MCF 10A (cell line): ENCODE measurements around the gene LRRN2. TPM values are rescaled to one million over a fixed set of nuclear protein-coding genes. Genes with fewer than 3 reads are reported as not detected.

Experiments
- BruUV-seq: library from RNA; stranded (reverse); fragments of 400-500 nt; replicated peaks from 2 replicates; lab custom pipeline; 2021; lab: Mats Ljungman, UMichigan
- CTCF ChIA-PET: fragments of 300-600 bp; sonication (Branson Sonifier 250); formaldehyde crosslinking; extraction: SDS; loops from one replicate; lab custom pipeline; 2021; ENCODE audit warnings: antibody characterized with exemption, inconsistent platforms; lab: Yijun Ruan, JAX
- POLR2A ChIA-PET: fragments of 300-600, 350-650 bp; sonication (Branson Sonifier 250); formaldehyde crosslinking; extraction: SDS; loops from one replicate; lab custom pipeline; 2020; ENCODE audit warnings: antibody characterized with exemption, inconsistent platforms; lab: Yijun Ruan, JAX
- DNase-seq: peaks from one replicate; pipeline ENCODE4 v3.0.0-alpha.2; 2018; ENCODE audit not compliant: unreplicated experiment
- H3K27ac Mint-ChIP-seq: one replicate; pipeline ENCODE4 v1.8.0; 2022; ENCODE audit warnings: mild to moderate bottlenecking, low read depth, mixed read lengths; ENCODE audit not compliant: unreplicated experiment
- H3K27me3 Mint-ChIP-seq: one replicate; pipeline ENCODE4 v1.8.0; 2022; ENCODE audit warnings: mixed read lengths; ENCODE audit not compliant: insufficient read depth, unreplicated experiment
- H3K36me3 Mint-ChIP-seq: one replicate; pipeline ENCODE4 v1.8.0; 2022; ENCODE audit warnings: mild to moderate bottlenecking, moderate library complexity, mixed read lengths; ENCODE audit not compliant: insufficient read depth, unreplicated experiment
- H3K4me1 Mint-ChIP-seq: one replicate; pipeline ENCODE4 v1.8.0; 2022; ENCODE audit warnings: mixed read lengths; ENCODE audit not compliant: insufficient read depth, unreplicated experiment
- H3K4me3 Mint-ChIP-seq: one replicate; pipeline ENCODE4 v1.8.0; 2022; ENCODE audit warnings: mild to moderate bottlenecking, moderate library complexity, mixed read lengths; ENCODE audit not compliant: unreplicated experiment
- H3K9me3 Mint-ChIP-seq: one replicate; pipeline ENCODE4 v1.8.0; 2022; ENCODE audit warnings: mixed read lengths; ENCODE audit not compliant: unreplicated experiment
- intact Hi-C: fragments of 100-400 bp; cut with micrococcal nuclease; formaldehyde crosslinking; loops from 2 replicates; pipeline ENCODE4 v1.14.1; 2022
- total RNA-seq: library from RNA; stranded (reverse); gene quantifications from 2 replicates; pipeline ENCODE4 v1.2.3, GENCODE V29; 2022
- TF ChIP-seq, protein P1 (sequence below): fragments of 200-600 bp; IDR thresholded peaks from one replicate; pipeline ENCODE4 v1.8.0; 2022; ENCODE audit warnings: antibody characterized with exemption, mild to moderate bottlenecking; ENCODE audit not compliant: unreplicated experiment

LRRN2 gene
- total RNA-seq, 1 experiment from 2014 or later: not detected

DNA sequence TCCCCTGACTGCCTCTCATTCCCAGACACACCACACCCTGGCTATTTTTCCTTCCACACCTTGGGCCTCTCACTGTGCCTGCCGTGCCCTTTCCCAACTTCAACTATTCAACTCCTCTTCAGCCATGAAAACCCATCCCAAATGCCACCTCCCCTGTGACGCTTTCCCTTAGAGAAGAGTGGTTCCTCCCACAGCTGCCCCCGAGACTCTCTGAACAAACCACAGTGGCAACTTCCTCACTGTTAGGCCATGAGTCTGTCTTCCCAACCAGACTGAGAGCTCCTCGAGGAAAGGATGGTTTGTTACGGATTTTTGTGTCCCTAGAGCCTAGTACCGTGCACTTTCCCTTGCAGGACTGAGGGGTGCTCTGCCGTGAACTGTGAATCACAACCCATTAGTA is 59.2 kb downstream of the LRRN2 start:
- TF ChIP-seq, protein P1, sequence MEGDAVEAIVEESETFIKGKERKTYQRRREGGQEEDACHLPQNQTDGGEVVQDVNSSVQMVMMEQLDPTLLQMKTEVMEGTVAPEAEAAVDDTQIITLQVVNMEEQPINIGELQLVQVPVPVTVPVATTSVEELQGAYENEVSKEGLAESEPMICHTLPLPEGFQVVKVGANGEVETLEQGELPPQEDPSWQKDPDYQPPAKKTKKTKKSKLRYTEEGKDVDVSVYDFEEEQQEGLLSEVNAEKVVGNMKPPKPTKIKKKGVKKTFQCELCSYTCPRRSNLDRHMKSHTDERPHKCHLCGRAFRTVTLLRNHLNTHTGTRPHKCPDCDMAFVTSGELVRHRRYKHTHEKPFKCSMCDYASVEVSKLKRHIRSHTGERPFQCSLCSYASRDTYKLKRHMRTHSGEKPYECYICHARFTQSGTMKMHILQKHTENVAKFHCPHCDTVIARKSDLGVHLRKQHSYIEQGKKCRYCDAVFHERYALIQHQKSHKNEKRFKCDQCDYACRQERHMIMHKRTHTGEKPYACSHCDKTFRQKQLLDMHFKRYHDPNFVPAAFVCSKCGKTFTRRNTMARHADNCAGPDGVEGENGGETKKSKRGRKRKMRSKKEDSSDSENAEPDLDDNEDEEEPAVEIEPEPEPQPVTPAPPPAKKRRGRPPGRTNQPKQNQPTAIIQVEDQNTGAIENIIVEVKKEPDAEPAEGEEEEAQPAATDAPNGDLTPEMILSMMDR: no peak
- Mint-ChIP-seq H3K27me3 (peaks cover 29% of the 10 kb centered on the region), H3K4me1 (no peaks in the 10 kb centered on the region), H3K4me3 (no peak overlapping the region), H3K36me3 (no peaks in the 10 kb centered on the region), H3K27ac (no peak overlapping the region), H3K9me3 (no peaks in the 10 kb centered on the region)
- no TSS peak for BruUV-seq
- no peak for DNase-seq
- intact Hi-C loops: no loop called here
- ChIA-PET CTCF (interaction anchor here (0.5 kb wide), 1 partner anchor 182 kb away, joined by 3 read pairs; no protein-coding TSS in a partner anchor), POLR2A (interaction anchor here (0.7 kb wide), 1 partner anchor 13 kb away, joined by 3 read pairs; no protein-coding TSS in a partner anchor)

DNA sequence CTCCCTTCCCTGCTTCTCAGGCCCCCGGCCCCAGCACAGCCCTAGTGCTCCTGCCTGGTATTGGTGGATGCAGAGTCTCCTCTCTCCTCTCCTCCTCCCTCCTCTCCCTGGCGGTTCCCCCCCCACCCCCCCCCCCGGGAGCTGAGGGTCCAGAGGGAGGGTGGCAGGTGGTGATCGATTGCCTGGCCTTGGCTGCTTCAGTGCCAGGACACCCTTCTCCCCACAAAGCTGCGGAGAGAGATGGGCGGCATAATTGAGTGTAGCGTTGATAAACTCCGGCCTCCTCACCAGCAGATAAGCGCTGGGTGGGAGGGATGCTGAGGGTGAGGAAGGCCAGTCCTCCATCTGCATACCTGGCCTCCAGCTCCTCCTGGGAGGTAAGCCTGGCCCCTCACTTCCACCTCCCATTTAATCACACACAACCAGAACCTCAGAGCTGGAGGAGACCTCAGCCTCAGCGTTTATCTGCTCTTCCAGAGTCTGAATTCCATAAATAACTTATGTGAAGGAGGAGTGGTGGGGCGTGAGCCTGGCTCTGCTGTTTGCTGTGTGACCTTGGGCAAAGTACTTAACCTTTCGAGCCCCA is 60.8 kb downstream of the LRRN2 start:
- no peaks in the 10 kb centered on the region for H3K36me3 Mint-ChIP-seq
- no peaks in the 10 kb centered on the region for H3K9me3 Mint-ChIP-seq
- POLR2A ChIA-PET: interaction anchor here (0.7 kb wide), 1 partner anchor 13 kb away, joined by 3 read pairs; no protein-coding TSS in a partner anchor
- no peak overlapping the region for H3K27ac Mint-ChIP-seq
- CTCF ChIA-PET: interaction anchor here (0.6 to 4.8 kb wide), 7 partner anchors 28 to 182 kb away, joined by 3 to 21 read pairs (median 3); no protein-coding TSS in a partner anchor
- DNase-seq: no peak
- TF ChIP-seq, protein P1: no peak
- no peaks in the 10 kb centered on the region for H3K4me1 Mint-ChIP-seq
- intact Hi-C loops: no loop called here
- no peak overlapping the region for H3K4me3 Mint-ChIP-seq
- no TSS peak for BruUV-seq
- peaks cover 29% of the 10 kb centered on the region for H3K27me3 Mint-ChIP-seq

DNA sequence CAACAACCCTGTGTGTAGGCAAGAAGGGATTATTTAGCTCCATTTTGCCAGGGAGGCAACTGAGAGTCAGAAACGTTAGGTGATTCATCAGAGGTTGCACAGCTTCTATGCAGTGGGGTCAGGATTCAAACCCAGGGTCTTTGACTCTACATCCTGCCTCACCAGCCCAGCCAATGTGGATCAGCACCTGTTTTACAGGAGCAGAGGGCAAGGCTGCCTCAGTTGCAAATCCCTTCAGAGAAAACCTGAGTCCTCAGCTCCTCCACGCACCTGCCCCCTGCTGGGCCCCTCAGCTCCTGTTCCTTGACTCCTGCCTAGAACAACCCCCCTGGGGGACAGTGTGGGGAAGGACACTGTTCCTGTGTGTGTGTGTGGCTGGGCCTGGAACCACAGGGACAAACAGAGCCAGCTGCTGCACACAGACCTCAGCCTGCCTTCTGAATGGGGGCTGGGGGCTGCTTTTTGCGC is 61.6 kb downstream of the LRRN2 start:
- no peaks in the 10 kb centered on the region for H3K36me3 Mint-ChIP-seq
- TF ChIP-seq, protein P1: no peak
- H3K9me3 Mint-ChIP-seq: no peaks in the 10 kb centered on the region
- ChIA-PET CTCF (interaction anchor here (0.6 to 4.8 kb wide), 8 partner anchors 10 to 1049 kb away, joined by 3 to 21 read pairs (median 4); no protein-coding TSS in a partner anchor), POLR2A (interaction anchor here (0.7 to 1.1 kb wide), 3 partner anchors 12 to 57 kb away, joined by 3 read pairs; no protein-coding TSS in a partner anchor)
- H3K27ac Mint-ChIP-seq: no peak overlapping the region
- peaks cover 29% of the 10 kb centered on the region for H3K27me3 Mint-ChIP-seq
- H3K4me1 Mint-ChIP-seq: no peaks in the 10 kb centered on the region
- intact Hi-C loops: no loop called here
- peak; percentile 47 for DNase-seq
- H3K4me3 Mint-ChIP-seq: no peak overlapping the region
- no TSS peak for BruUV-seq

DNA sequence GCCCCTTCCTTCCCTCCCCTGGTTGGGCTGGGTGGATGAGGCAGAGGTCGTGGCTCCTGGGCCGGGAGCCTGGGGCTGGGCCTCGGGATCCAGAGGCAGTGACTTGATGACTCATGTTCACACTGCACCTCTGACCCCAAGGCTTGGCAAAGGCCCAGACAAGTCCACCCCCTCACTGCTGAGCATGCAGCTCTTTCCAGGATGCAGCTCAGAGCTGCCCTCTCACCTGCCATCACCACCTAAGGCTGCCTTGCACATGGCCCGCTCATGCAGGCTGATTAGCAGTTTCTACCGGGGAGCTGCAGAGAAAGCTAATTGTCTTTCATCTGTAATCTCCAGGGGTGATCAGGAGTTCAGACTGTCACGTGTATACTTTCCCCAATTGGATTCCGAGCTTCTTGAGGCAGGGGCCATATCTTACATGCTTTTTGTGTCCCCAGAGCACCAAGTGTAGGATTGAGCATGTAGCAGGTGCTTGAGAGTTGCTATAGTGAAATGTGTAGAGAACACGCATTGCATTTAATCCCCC is 62.1 kb downstream of the LRRN2 start:
- no TSS peak for BruUV-seq
- H3K27ac Mint-ChIP-seq: no peak overlapping the region
- DNase-seq: peak; percentile 83
- intact Hi-C loops: no loop called here
- H3K36me3 Mint-ChIP-seq: no peaks in the 10 kb centered on the region
- H3K4me3 Mint-ChIP-seq: no peak overlapping the region
- H3K27me3 Mint-ChIP-seq: peaks cover 29% of the 10 kb centered on the region
- no peaks in the 10 kb centered on the region for H3K9me3 Mint-ChIP-seq
- TF ChIP-seq, protein P1: no peak
- CTCF ChIA-PET: interaction anchor here (0.6 to 4.8 kb wide), 6 partner anchors 10 to 1049 kb away, joined by 3 to 21 read pairs (median 5); no protein-coding TSS in a partner anchor
- POLR2A ChIA-PET: interaction anchor here (0.8 to 1.1 kb wide), 3 partner anchors 21 to 58 kb away, joined by 3 read pairs; no protein-coding TSS in a partner anchor
- no peaks in the 10 kb centered on the region for H3K4me1 Mint-ChIP-seq
